Activated naive CD8-positive, alpha-beta T cell treated with anti-CD3 and anti-CD28 coated beads, Interleukin-2, amount 10 ng/mL, durations not matched to agents 7 days and 5 days (primary cell): ENCODE measurements around the gene EFCAB8. TPM values are rescaled to one million over a fixed set of nuclear protein-coding genes. Genes with fewer than 3 reads are reported as not detected.
"Not testable (repeated sequence)": the region's sequence is repeated elsewhere in the genome, so short reads cannot be mapped to it uniquely, and the experiment has no call there.

ENCODE experiments used
- ATAC-seq: fragments of 150-1000 bp; cut with Tn5 transposase; one replicate; pipeline ENCODE4 v1.10.0; 2021; ENCODE audit warnings: low read depth, moderate library complexity
- POLR2A ChIA-PET: fragments of 350-600 bp; sonication (Branson Sonifier 250); formaldehyde crosslinking; loops from one replicate; lab custom pipeline; 2021; ENCODE audit warnings: antibody characterized with exemption; lab: Charles Lee
- DNase-seq: peaks from one replicate; pipeline ENCODE4 v3.0.0; 2021
- H3K27ac Mint-ChIP-seq: one replicate; pipeline ENCODE4 v1.8.0; 2022; ENCODE audit warnings: mild to moderate bottlenecking, mixed read lengths
- H3K27me3 Mint-ChIP-seq: one replicate; pipeline ENCODE4 v1.8.0; 2022; ENCODE audit warnings: mild to moderate bottlenecking, moderate library complexity, mixed read lengths
- H3K36me3 Mint-ChIP-seq: one replicate; pipeline ENCODE4 v1.8.0; 2021; ENCODE audit warnings: mild to moderate bottlenecking, mixed read lengths
- H3K4me1 Mint-ChIP-seq: one replicate; pipeline ENCODE4 v1.8.0; 2021; ENCODE audit warnings: mixed read lengths
- H3K4me3 Mint-ChIP-seq: one replicate; pipeline ENCODE4 v1.8.0; 2022; ENCODE audit warnings: mild to moderate bottlenecking, moderate library complexity, mixed read lengths
- H3K9me3 Mint-ChIP-seq: one replicate; pipeline ENCODE4 v1.8.0; 2021; ENCODE audit warnings: mixed read lengths
- total RNA-seq, 2 experiments: library from RNA; stranded (reverse); gene quantifications; one replicate each; pipeline ENCODE4 v1.2.3, GENCODE V29; 2021

EFCAB8 gene
- total RNA-seq, 2 experiments from 2014 or later, result 0.47 to 0.77 TPM

DNA sequence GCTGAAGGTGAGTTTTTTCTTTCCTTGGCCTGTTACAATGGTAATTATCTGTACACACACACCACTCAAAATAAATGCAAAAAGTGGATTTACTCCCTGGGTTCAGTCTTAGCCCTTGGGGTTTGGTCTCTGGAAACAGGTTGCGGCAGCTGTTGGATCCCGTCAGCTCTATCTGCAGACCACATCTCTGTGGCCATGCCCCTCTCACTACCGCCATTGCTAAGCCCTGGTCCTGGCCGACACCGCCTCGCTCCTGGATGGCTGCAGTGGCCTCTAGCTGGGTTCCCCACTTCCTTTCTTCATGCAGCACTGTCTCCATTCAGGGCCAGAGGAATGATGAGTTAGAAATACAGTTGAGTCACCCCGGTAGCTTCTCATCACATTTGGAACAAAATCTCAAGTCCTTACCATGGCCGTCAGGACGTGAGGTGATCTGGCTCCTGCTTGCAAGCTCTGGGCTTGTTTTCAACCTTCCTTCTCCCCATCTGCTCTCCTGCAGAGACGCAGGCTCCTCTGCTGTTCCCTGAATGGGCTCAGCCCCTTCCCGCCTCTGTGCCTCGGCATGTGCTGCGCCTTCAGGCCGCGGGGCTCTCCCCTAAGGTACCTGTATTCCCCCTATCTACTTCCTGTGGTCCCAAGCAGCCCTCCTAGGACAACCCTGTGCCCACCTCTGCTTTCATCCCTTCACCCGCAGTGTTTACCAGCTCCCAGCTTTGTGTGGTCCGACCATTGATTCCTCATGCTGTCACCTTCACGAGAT, 38.0 kb downstream of the EFCAB8 start:
- DNase-seq (no peak), ATAC-seq (no peak)
- POLR2A ChIA-PET, result interaction anchor here (0.7 to 1.3 kb wide), 2 partner anchors 63 to 102 kb away, joined by 3 read pairs; no protein-coding TSS in a partner anchor
- no peaks in the 10 kb centered on the region for H3K27me3 Mint-ChIP-seq
- H3K27ac Mint-ChIP-seq, result no peak overlapping the region
- no peak overlapping the region for H3K4me3 Mint-ChIP-seq
- H3K36me3 Mint-ChIP-seq, result no peaks in the 10 kb centered on the region
- peaks cover 5% of the 10 kb centered on the region for H3K4me1 Mint-ChIP-seq
- H3K9me3 Mint-ChIP-seq, result no peaks in the 10 kb centered on the region

DNA sequence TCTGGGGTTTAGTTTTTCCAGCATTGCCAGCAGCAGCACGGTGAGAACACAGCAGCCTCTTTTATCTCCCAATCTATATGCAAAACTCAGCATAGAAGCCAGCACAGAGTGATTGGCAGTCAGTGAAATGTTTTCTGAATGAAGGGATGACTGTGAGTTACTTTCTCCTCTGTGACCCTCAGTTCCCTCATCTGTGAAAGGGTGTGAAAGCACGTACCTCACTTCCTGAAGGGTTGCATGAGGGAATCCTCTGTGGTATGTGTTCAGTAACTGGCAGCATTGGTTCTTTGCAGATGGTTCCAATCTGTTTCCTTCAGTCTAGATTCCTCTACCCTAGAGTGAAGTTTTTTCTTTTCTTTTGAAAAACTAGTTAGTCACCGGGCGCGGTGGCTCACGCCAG, 40.0 kb downstream of the EFCAB8 start:
- peak; percentile 55 for ATAC-seq
- H3K9me3 Mint-ChIP-seq, result no peaks in the 10 kb centered on the region
- H3K36me3 Mint-ChIP-seq, result no peaks in the 10 kb centered on the region
- DNase-seq, result no peak
- H3K27ac Mint-ChIP-seq, result no peak overlapping the region
- H3K27me3 Mint-ChIP-seq, result no peaks in the 10 kb centered on the region
- H3K4me1 Mint-ChIP-seq, result peaks cover 7% of the 10 kb centered on the region
- POLR2A ChIA-PET, result no interaction called here
- no peak overlapping the region for H3K4me3 Mint-ChIP-seq

DNA sequence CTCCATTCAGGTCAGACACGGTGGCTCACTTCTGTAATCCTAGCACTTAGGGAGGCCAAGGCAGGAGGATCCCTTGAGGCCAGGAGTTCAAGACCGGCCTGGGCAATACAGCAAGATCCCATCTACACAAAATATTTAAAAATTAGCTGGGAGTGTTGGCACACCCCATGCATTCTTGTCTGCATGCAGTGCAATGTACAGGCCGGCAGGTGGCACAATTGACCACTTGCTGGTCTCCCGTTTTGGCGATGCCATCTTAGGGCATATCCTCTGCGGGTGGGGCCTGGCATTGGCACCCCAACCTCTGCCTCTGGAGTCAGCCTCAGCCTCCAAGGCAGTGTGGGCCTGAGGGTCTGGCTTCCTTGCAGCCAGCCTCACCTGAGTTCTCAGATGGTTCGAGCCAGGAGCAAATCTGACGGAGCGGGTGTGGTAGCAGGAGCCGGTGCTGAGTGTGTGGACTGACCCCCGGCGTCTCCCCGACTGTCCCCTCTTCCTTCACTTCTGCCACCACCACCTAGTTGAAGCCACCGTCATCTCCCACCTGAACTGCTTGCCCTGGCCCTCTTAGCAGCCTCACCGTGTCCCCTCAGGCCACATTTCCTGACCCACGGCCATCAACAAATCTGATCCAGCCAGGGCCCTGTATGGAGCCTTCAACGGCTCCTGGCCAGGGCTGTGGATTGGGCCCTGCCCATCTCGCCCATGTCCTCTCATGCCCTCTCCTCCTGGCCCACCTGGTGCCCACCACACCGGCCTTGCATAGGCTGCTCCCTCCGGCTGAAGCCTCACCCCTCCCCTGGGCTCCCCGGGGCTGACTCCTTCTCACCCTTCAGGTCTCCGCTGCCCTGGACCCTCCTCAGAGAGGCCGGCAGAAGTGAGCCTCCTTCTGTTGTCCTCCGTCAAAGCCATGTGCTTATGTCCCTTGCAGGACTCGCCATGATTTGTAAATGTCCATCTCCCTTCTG, 44.0 kb downstream of the EFCAB8 start:
- Mint-ChIP-seq H3K4me1 (peaks cover 7% of the 10 kb centered on the region), H3K27ac (peak overlapping the region; percentile 19), H3K36me3 (no peaks in the 10 kb centered on the region), H3K4me3 (no peak overlapping the region), H3K27me3 (no peaks in the 10 kb centered on the region), H3K9me3 (no peaks in the 10 kb centered on the region)
- peak; percentile 76 for ATAC-seq
- POLR2A ChIA-PET, result interaction anchor here (0.6 to 0.7 kb wide), 2 partner anchors 54 to 194 kb away, joined by 3 to 4 read pairs; no protein-coding TSS in a partner anchor
- DNase-seq, result peak; percentile 77

DNA sequence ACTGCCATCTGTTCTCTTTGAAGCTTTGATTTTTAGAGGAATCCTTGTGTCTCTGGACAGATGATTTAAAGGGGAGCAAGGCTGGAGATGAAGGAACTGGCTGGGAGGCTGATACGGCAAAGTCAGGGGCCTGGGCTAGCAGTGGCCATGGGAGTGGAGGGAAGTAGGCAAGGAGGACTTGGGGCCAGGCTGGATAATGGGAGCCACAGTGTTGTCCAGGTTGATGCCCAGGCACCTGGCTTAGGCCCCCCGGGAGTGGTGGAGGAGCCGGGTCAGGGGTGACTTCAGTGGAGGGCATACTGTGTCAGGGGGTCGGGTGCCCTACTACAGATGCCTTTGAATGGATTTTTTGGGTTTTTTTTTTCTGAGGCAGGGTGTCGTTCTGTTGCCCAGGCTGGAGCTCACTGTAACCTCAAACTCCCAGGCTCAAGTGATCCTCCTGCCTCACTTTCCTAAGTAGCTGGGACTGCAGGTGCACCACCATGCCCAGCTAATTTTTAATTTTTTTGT, 45.0 kb downstream of the EFCAB8 start:
- ATAC-seq (no peak), DNase-seq (no peak)
- Mint-ChIP-seq H3K4me3 (no peak overlapping the region), H3K4me1 (peaks cover 5% of the 10 kb centered on the region), H3K9me3 (no peaks in the 10 kb centered on the region), H3K36me3 (no peaks in the 10 kb centered on the region), H3K27ac (no peak overlapping the region), H3K27me3 (no peaks in the 10 kb centered on the region)
- POLR2A ChIA-PET, result no interaction called here

DNA sequence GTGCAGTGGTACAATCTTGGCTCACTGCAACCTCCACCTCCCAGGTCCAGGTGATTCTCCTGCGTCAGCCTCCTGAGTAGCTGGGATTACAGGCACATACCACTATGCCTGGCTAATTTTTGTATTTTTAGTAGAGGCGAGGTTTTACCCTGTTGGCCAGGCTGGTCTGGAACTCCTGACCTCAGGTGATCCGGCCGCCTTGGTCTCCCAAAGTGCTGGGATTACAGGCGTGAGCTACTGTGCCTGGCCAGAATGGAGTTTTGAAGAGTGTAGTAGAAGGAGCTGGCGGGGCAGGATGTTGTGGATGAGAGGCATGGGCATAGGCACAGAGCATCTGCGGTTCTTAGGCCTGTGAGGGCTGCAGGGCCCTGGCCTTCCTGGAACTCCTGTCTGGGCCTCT, 46.0 kb downstream of the EFCAB8 start:
- ATAC-seq, H3K9me3 Mint-ChIP-seq, H3K27me3 Mint-ChIP-seq, H3K4me3 Mint-ChIP-seq, POLR2A ChIA-PET, H3K36me3 Mint-ChIP-seq, H3K4me1 Mint-ChIP-seq, DNase-seq, H3K27ac Mint-ChIP-seq: not testable (repeated sequence)

DNA sequence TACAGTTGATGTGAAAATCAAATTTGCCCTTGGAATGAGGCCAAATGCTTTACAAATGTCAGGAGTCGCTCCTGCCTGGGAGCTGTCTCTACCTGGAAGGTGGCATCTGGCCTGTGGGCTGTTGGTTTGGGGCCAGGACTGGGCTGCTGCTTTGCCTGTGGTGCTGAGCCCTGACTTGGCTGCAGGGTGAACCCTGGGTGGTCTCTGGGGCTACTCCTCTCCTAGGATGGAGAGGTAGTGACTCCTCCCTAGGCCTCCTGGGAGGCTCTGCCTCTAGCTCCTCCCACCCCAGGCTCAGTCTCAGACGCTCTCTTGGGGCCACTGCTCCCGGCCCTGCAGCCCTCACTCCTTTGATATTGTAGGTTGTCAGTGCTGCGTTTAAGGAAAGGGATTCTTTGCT, 47.5 kb downstream of the EFCAB8 start:
- POLR2A ChIA-PET, result interaction anchor here (0.6 kb wide), 2 partner anchors 161 to 466 kb away, joined by 3 to 4 read pairs; no protein-coding TSS in a partner anchor
- H3K4me3 Mint-ChIP-seq, result no peak overlapping the region

DNA sequence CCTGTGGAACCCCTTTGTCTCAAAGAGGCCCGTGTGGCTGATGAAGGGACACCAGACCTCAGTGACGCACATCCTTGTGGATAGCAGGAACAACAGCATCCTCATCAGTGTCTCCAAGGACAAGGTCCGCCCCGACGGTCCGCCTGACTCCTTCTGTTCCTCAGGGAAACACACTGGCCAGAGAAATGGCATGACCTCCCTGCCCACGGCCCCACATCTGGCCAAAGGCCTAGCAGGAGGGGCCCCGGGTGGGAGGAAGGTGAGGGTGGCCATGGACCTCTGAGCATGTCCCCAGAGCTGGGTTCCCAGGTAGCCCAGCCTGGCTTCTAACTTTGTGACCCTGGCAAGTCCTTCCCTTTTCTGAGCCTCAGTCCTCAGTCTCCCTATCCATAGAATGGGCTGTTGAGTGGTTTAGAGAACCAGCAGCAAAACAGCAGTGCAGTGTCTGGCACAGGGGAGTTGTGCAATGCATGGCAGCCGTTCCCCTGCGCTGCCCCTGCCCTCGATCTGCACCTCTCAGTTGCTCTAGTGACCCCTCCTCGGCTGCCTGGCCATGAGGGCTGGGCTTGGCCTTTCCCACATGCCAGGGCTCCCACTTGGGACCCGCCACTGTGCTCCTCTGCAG, 48.3 kb downstream of the EFCAB8 start:
- Mint-ChIP-seq H3K4me3 (no peak overlapping the region), H3K27me3 (no peaks in the 10 kb centered on the region), H3K36me3 (no peaks in the 10 kb centered on the region), H3K4me1 (peaks cover 2% of the 10 kb centered on the region), H3K9me3 (no peaks in the 10 kb centered on the region), H3K27ac (no peak overlapping the region)
- ATAC-seq (no peak), DNase-seq (no peak)
- POLR2A ChIA-PET, result no interaction called here

More for the DNA sequence above, 47.5 kb downstream of the EFCAB8 start:
- no peaks in the 10 kb centered on the region for H3K36me3 Mint-ChIP-seq
- DNase-seq, result no peak
- ATAC-seq, result peak; percentile 37
- H3K9me3 Mint-ChIP-seq, result no peaks in the 10 kb centered on the region
- no peak overlapping the region for H3K27ac Mint-ChIP-seq
- no peaks in the 10 kb centered on the region for H3K27me3 Mint-ChIP-seq
- peaks cover 2% of the 10 kb centered on the region for H3K4me1 Mint-ChIP-seq

DNA sequence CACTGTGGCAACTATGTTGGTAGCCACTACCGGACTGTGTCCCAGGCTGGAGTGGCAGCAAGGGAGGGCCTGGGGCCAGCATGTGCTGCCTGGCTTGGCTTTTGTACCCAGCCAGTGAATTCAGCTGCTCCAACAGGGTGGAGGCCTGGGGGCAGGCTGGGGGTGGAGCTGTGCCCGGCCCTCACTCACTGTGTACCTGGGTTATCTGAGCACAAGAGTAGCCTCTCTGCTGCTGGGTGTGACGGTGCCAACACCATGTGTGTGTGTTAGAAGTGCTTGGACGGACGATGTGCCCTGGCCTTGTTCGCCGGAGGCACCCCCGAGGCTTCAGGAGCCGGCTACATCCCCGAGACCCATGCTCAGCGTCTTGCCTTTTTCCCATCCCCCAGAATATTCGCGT, 49.2 kb downstream of the EFCAB8 start:
- POLR2A ChIA-PET, result no interaction called here
- peaks cover 2% of the 10 kb centered on the region for H3K4me1 Mint-ChIP-seq
- H3K36me3 Mint-ChIP-seq, result no peaks in the 10 kb centered on the region
- H3K9me3 Mint-ChIP-seq, result no peaks in the 10 kb centered on the region
- ATAC-seq, result no peak
- no peak for DNase-seq
- H3K4me3 Mint-ChIP-seq, result no peak overlapping the region
- H3K27ac Mint-ChIP-seq, result no peak overlapping the region
- H3K27me3 Mint-ChIP-seq, result no peaks in the 10 kb centered on the region

DNA sequence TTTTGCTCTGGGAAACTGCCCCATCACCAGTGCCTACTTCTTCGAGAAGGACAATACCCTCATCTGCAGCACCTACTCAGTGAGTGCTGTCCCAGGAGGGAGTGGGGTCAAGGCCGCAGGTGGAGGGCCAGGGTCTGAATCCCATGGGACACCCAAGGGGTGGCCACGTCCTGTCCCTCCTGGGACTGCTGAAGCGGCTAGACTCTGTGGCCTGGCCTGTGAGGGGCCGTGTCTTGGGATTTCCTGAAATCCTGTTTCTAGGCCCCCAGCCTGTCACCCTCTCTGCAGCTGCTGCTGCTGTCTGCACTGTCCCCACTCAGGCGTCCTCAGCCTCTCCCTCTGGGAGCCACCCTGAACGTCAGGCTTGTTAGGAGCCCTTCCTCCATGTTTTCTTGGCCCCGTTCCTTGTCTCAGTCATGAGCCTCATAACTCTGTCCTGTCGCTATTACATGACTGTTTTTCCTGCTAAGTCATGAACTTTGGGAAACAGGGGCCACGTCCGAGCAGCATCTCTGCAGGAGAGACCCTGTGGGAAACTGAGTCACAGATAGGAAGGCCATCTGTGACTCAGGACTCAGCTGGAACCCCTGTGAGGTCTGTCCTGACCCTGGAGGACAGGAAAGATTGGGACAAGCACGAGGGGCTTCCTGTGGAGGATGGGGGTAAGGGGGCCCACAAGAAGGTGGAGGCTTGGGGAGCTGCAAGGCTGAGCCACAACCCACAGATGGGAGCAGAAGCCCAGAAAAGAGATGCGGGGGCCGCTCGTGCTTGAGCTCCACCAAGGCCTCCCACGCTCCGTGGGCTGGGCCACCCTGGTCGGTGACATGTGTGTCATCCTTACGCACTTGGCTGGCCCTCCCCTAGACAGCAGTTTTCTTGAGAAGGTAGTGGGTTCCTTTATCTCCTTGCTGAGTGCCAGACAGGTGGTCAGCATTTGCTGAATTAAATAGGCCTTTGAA, 49.9 kb downstream of the EFCAB8 start:
- Mint-ChIP-seq H3K27ac (no peak overlapping the region), H3K27me3 (no peaks in the 10 kb centered on the region), H3K4me3 (no peak overlapping the region), H3K36me3 (no peaks in the 10 kb centered on the region), H3K4me1 (no peaks in the 10 kb centered on the region), H3K9me3 (no peaks in the 10 kb centered on the region)
- ATAC-seq (no peak), DNase-seq (no peak)
- POLR2A ChIA-PET, result no interaction called here

DNA sequence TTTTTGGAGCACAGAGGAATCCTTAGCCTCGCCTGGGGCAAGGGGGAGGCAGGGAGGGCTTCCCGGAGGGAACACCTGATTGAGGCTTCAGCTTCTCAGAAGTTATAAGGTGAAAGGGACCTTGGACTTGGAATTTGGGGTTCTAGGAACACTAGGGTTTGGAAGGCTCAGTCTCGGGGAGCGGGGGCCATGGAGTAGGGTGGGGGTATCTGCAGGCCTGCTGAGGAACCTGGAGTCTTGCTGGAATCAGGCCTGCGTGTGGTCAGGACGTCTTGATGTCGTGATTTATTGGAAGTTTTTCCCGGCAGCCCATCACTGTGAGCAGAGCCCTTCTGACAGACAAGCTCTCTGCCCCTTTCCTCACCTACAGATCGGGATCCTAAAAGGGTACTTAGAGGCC, 50.7 kb downstream of the EFCAB8 start:
- Mint-ChIP-seq H3K27me3 (no peaks in the 10 kb centered on the region), H3K4me1 (no peaks in the 10 kb centered on the region), H3K4me3 (no peak overlapping the region), H3K9me3 (peaks cover 3% of the 10 kb centered on the region), H3K36me3 (no peaks in the 10 kb centered on the region), H3K27ac (peak overlapping the region; percentile 9)
- POLR2A ChIA-PET, result no interaction called here
- DNase-seq (no peak), ATAC-seq (no peak)

DNA sequence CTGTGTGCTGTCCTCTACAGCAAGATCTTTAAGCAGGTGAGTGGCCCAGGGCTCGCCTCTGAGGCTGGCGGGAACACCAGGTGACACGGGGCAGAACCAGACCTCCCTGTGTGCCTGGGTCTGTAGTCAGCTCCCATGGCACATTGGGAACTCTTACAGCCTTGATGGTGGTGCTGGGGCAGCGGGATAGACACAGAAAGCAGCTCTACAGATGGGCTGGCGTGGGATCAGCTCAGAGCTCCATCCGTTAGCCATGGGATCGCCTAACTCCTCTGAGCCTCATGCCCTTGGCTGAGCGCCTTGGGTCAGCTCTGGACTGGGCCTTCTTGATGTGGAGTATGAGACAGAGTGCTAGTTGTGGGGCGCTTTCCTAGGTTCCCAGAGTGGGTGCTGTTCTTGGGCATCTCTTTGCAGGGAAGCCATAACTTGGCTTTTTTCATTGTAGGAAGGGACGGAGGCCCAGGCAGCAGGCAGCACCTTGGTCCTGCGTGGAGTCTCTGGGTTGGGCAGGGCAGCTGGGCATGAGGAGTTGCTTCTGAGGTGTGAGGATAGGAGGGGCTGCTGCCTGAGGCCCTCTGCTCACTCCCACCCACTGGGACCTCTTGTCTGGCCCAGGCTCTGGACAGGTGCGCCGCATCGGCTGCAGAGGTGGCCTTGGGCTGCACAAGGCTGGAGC, 51.3 kb downstream of the EFCAB8 start:
- POLR2A ChIA-PET, result no interaction called here
- DNase-seq (no peak), ATAC-seq (no peak)
- no peaks in the 10 kb centered on the region for H3K4me1 Mint-ChIP-seq
- H3K27ac Mint-ChIP-seq, result no peak overlapping the region
- H3K4me3 Mint-ChIP-seq, result no peak overlapping the region
- H3K36me3 Mint-ChIP-seq, result peaks cover under 1% of the 10 kb centered on the region
- H3K9me3 Mint-ChIP-seq, result peaks cover 4% of the 10 kb centered on the region
- no peaks in the 10 kb centered on the region for H3K27me3 Mint-ChIP-seq

DNA sequence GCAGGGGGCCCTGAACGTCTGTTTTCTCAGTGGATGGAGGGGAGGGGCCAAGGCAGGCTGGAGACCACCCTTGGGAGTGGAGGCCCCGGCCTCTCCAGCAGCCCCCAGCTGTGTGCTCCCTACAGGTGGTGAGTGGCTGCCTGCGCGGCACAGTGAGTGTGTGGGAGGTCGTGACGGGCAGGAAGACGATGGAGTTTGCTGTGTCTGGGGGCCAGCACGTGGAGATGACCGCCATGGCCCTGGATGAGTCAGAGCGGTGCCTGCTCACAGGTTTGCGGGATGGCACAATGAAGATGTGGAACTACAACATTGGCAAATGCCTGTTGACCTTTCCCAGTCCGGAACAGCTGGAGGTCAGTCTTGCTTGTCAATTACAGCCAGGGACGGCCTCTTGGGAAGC, 52.6 kb downstream of the EFCAB8 start:
- no peak for ATAC-seq
- no peak overlapping the region for H3K27ac Mint-ChIP-seq
- POLR2A ChIA-PET, result interaction anchor here (0.7 kb wide), 1 partner anchor 123 kb away, joined by 3 read pairs; no protein-coding TSS in a partner anchor
- no peaks in the 10 kb centered on the region for H3K27me3 Mint-ChIP-seq
- H3K4me3 Mint-ChIP-seq, result no peak overlapping the region
- peaks cover 5% of the 10 kb centered on the region for H3K36me3 Mint-ChIP-seq
- no peak for DNase-seq
- no peaks in the 10 kb centered on the region for H3K4me1 Mint-ChIP-seq
- peaks cover 8% of the 10 kb centered on the region for H3K9me3 Mint-ChIP-seq
